ENCODE data around the gene TMEM214.
A peak's percentile ranks its signal among the peaks of the same experiment; 100 is the strongest.

Gene TMEM214

GRCh38 chr2:27084297-27085061 lies 51.7 kb downstream of the TMEM214 start:
- Mint-ChIP-seq H3K4me1 (peaks cover 22 to 46% of the 10 kb centered on the region in 2 donors), H3K27ac (no peak overlapping the region), H3K36me3 (no peaks in the 10 kb centered on the region), H3K9me3 (no peaks in the 10 kb centered on the region), H3K4me3 (peak overlapping the region; percentile 12 to 32), H3K27me3 (no peaks in the 10 kb centered on the region)
- ATAC-seq (replicated peaks) (no peak), DNase-seq (no peak)

- ATAC-seq (replicated peaks) (no peak), DNase-seq (no peak)
- Mint-ChIP-seq H3K27me3 (no peaks in the 10 kb centered on the region), H3K4me1 (peaks cover 21 to 43% of the 10 kb centered on the region in 2 donors), H3K4me3 (peak overlapping the region; percentile 89 to 92), H3K36me3 (no peaks in the 10 kb centered on the region), H3K27ac (peak overlapping the region; percentile 31), H3K9me3 (no peaks in the 10 kb centered on the region)
Observed at GRCh38 chr2:27085062-27085672, 52.4 kb downstream of the TMEM214 start.

GRCh38 chr2:27085673-27086089 lies 52.9 kb downstream of the TMEM214 start:
- Mint-ChIP-seq H3K9me3 (no peaks in the 10 kb centered on the region), H3K27me3 (no peaks in the 10 kb centered on the region), H3K4me1 (peaks cover 18 to 38% of the 10 kb centered on the region in 2 donors), H3K36me3 (no peaks in the 10 kb centered on the region), H3K27ac (peak overlapping the region; percentile 31), H3K4me3 (peak overlapping the region; percentile 89 to 92)
- ATAC-seq (replicated peaks) (peak; percentile 1 to 7), DNase-seq (peak; percentile 24)

- ATAC-seq (replicated peaks) (peak; percentile 91), DNase-seq (peak; percentile 98)
- no peaks in the 10 kb centered on the region for H3K9me3 Mint-ChIP-seq
- H3K27ac Mint-ChIP-seq: peak overlapping the region; percentile 86
- H3K36me3 Mint-ChIP-seq: no peaks in the 10 kb centered on the region
- peaks cover 14 to 33% of the 10 kb centered on the region in 2 donors for H3K4me1 Mint-ChIP-seq
- H3K4me3 Mint-ChIP-seq: peak overlapping the region; percentile 89 to 92
- no peaks in the 10 kb centered on the region for H3K27me3 Mint-ChIP-seq
Observed at GRCh38 chr2:27086090-27086723, 53.4 kb downstream of the TMEM214 start.

GRCh38 chr2:27086724-27087593 lies 54.2 kb downstream of the TMEM214 start, which contains the start of gene KHK:
KHK (plus strand) TSS chr2:27086772; CDS start chr2:27087260, 488 bp downstream.
- Mint-ChIP-seq H3K4me1 (peaks cover 9 to 26% of the 10 kb centered on the region in 2 donors), H3K27me3 (no peaks in the 10 kb centered on the region)
- peak; percentile 3 to 7 for ATAC-seq (replicated peaks)

GRCh38 chr2:27087823-27088410 lies 55.2 kb downstream of the TMEM214 start:
- no peaks in the 10 kb centered on the region for H3K27me3 Mint-ChIP-seq
- H3K27ac Mint-ChIP-seq: no peak overlapping the region
- no peak for DNase-seq
- H3K4me1 Mint-ChIP-seq: peaks cover 9 to 26% of the 10 kb centered on the region in 2 donors
- ATAC-seq (replicated peaks): no peak
- no peak overlapping the region for H3K4me3 Mint-ChIP-seq
- H3K36me3 Mint-ChIP-seq: no peaks in the 10 kb centered on the region
- no peaks in the 10 kb centered on the region for H3K9me3 Mint-ChIP-seq

More at GRCh38 chr2:27086724-27087593, 54.2 kb downstream of the TMEM214 start, which contains the start of gene KHK:
- Mint-ChIP-seq H3K4me3 (peak within 1 kb of the TSS; percentile 89 to 92), H3K27ac (peak within 1 kb of the TSS; percentile 86), H3K9me3 (no peaks in the 10 kb centered on the region), H3K36me3 (no peaks in the 10 kb centered on the region)
- no peak for DNase-seq

- H3K27me3 Mint-ChIP-seq: no peaks in the 10 kb centered on the region
- no peak for ATAC-seq (replicated peaks)
Observed at GRCh38 chr2:27088634-27089033, 55.9 kb downstream of the TMEM214 start.

GRCh38 chr2:27089111-27089954 lies 56.6 kb downstream of the TMEM214 start:
- ATAC-seq (replicated peaks): no peak
- no peaks in the 10 kb centered on the region for H3K27me3 Mint-ChIP-seq
- no peaks in the 10 kb centered on the region for H3K36me3 Mint-ChIP-seq
- no peak overlapping the region for H3K4me3 Mint-ChIP-seq
- peaks cover 9 to 22% of the 10 kb centered on the region in 2 donors for H3K4me1 Mint-ChIP-seq
- no peak for DNase-seq
- no peaks in the 10 kb centered on the region for H3K9me3 Mint-ChIP-seq
- H3K27ac Mint-ChIP-seq: no peak overlapping the region

More at GRCh38 chr2:27088634-27089033, 55.9 kb downstream of the TMEM214 start:
- H3K4me3 Mint-ChIP-seq: no peak overlapping the region
- H3K9me3 Mint-ChIP-seq: no peaks in the 10 kb centered on the region
- no peak overlapping the region for H3K27ac Mint-ChIP-seq
- no peaks in the 10 kb centered on the region for H3K36me3 Mint-ChIP-seq
- H3K4me1 Mint-ChIP-seq: peaks cover 9 to 26% of the 10 kb centered on the region in 2 donors
- DNase-seq: no peak

All from stimulated activated naive B cell treated with anti-CD40 and anti-IgM and Interleukin-4, amounts not matched to agents 10 μg/mL and 1 μg/mL and 100 μg/mL, for 72 hours (primary cell).